ENCODE data around the gene TBC1D1. TPM values are rescaled to one million over a fixed set of nuclear protein-coding genes. Genes with fewer than 3 reads are reported as not detected.

Gene TBC1D1
- total and polyA plus RNA-seq, 12 donors: 85.4 to 153 (median 106) TPM

- Histone ChIP-seq H3K27ac (peak overlapping the region; percentile 23 to 91 (median 58)), H3K4me1 (peaks cover 3 to 98% (median 72%) of the 10 kb centered on the region in 9 donors), H3K27me3 (no peaks in the 10 kb centered on the region), H3K9me3 (no peaks in the 10 kb centered on the region), H3K36me3 (peaks cover 0 to 47% (median 0%) of the 10 kb centered on the region in 9 donors), H3K4me3 (no peak overlapping the region)
- no peak for DNase-seq
- no peak for TF ChIP-seq CTCF (IDR thresholded peaks at IDR 0.05)
- 86 to 93% methylated on average over 6 of the region's 6 CpGs for WGBS, 2 donors
- no peak for ATAC-seq
- intact Hi-C loops (cut with DNase I): loop anchor here in 1 of 10 donors (5.0 kb wide), 1 partner anchor 85 kb away; no protein-coding TSS in a partner anchor
Observed at GRCh38 chr4:38082021-38082420, 191.1 kb downstream of the TBC1D1 start.

- peaks cover 3 to 96% (median 73%) of the 10 kb centered on the region in 9 donors for H3K4me1 ChIP-seq
- DNase-seq (no peak), ATAC-seq (peak; percentile 22 to 64 (median 44))
- peaks cover 0 to 43% (median 0%) of the 10 kb centered on the region in 9 donors for H3K36me3 ChIP-seq
- H3K4me3 ChIP-seq: no peak overlapping the region
- H3K27ac ChIP-seq: peak overlapping the region in 9 of 10 donors; percentile 24 to 91 (median 59)
- no peaks in the 10 kb centered on the region for H3K9me3 ChIP-seq
- TF ChIP-seq CTCF (IDR thresholded peaks at IDR 0.05): no peak
- intact Hi-C loops (cut with DNase I): loop anchor here in 1 of 10 donors (5.0 kb wide), 1 partner anchor 85 kb away; no protein-coding TSS in a partner anchor
- H3K27me3 ChIP-seq: no peaks in the 10 kb centered on the region
- 80 to 81% methylated on average over 11 of the region's 11 CpGs for WGBS, 2 donors
Observed at GRCh38 chr4:38082424-38083385, 191.8 kb downstream of the TBC1D1 start.

GRCh38 chr4:38084877-38085711 is 194.2 kb downstream of the TBC1D1 start:
- DNase-seq: no peak
- Histone ChIP-seq H3K36me3 (peaks cover 0 to 51% (median 2%) of the 10 kb centered on the region in 9 donors), H3K4me3 (no peak overlapping the region), H3K4me1 (peaks cover 3 to 89% (median 68%) of the 10 kb centered on the region in 9 donors), H3K27ac (peak overlapping the region in 7 of 10 donors; percentile 9 to 67 (median 38)), H3K27me3 (no peaks in the 10 kb centered on the region), H3K9me3 (no peaks in the 10 kb centered on the region)
- intact Hi-C loops (cut with DNase I): loop anchor here in 1 of 10 donors (5.0 kb wide), 1 partner anchor 82 kb away; no protein-coding TSS in a partner anchor
- peak in 7 of 8 donors; percentile 16 to 63 (median 29) for ATAC-seq
- no peak for TF ChIP-seq CTCF (IDR thresholded peaks at IDR 0.05)
- WGBS, 2 donors: 69 to 74% methylated on average over 13 of the region's 13 CpGs

- peak overlapping the region in 8 of 10 donors; percentile 10 to 67 (median 42) for H3K27ac ChIP-seq
- TF ChIP-seq CTCF (IDR thresholded peaks at IDR 0.05): no peak
- H3K27me3 ChIP-seq: no peaks in the 10 kb centered on the region
- DNase-seq (no peak), ATAC-seq (no peak)
- no peak overlapping the region for H3K4me3 ChIP-seq
- intact Hi-C loops (cut with DNase I): no loop called here
- peaks cover 0 to 58% (median 6%) of the 10 kb centered on the region in 9 donors for H3K36me3 ChIP-seq
- H3K9me3 ChIP-seq: no peaks in the 10 kb centered on the region
- WGBS, 2 donors: 52 to 60% methylated on average over 4 of the region's 4 CpGs
- peaks cover 3 to 82% (median 62%) of the 10 kb centered on the region in 9 donors for H3K4me1 ChIP-seq
Observed at GRCh38 chr4:38085751-38086150, 194.9 kb downstream of the TBC1D1 start.
